Endothelial cell of umbilical vein (primary cell): Measurements from ENCODE around the gene ADAMTS14. TPM values are rescaled to one million over a fixed set of nuclear protein-coding genes. Genes with fewer than 3 reads are reported as not detected.

ENCODE experiments used
- BruUV-seq: library from RNA; stranded (reverse); fragments of 400-500 nt; replicated peaks from 2 replicates; lab custom pipeline; 2021; lab: Mats Ljungman, UMichigan
- CTCF ChIA-PET: fragments of 300-600, 350-600 bp; sonication (Branson Sonifier 250); formaldehyde crosslinking; loops from one replicate; lab custom pipeline; 2021; ENCODE audit warnings: antibody characterized with exemption, inconsistent platforms; lab: Charles Lee
- POLR2A ChIA-PET: fragments of 300-600, 350-600 bp; sonication (Branson Sonifier 250); formaldehyde crosslinking; loops from one replicate; lab custom pipeline; 2021; ENCODE audit warnings: antibody characterized with exemption, inconsistent platforms; lab: Charles Lee
- DNase-seq: peaks from one replicate; pipeline ENCODE4 v3.0.0-alpha.2; 2011; ENCODE audit warnings: low read depth, low spot score
- FAIRE-seq: peaks from 2 replicates; lab custom pipeline; 2011; peaks lifted over from hg19 to GRCh38; lab: Jason Lieb, UNC
- H2AFZ ChIP-seq: 2 replicates; pipeline ENCODE4 v1.6.0; 2012; ENCODE audit warnings: low read depth, low read length, control low read depth, inconsistent platforms
- H3K27ac ChIP-seq: 2 replicates; pipeline ENCODE4 v1.5.1; 2011; ENCODE audit warnings: low read depth, mild to moderate bottlenecking, control low read depth, low read length, moderate library complexity; ENCODE audit not compliant: insufficient read depth
- H3K27me3 ChIP-seq, 2 experiments: 2 replicates each; pipeline versions ENCODE4 v1.6.0 to v1.6.1; 2011; ENCODE audit warnings: low read length in 2 of 2, mixed read lengths in 1 of 2; ENCODE audit not compliant: control insufficient read depth in 2 of 2, insufficient read depth in 2 of 2
- H3K36me3 ChIP-seq, 2 experiments: 2 replicates in 1 of 2; 3 replicates in 1 of 2; pipeline ENCODE4 v1.5.1; 2011; ENCODE audit warnings: low read length in 2 of 2, mild to moderate bottlenecking in 1 of 2, moderate library complexity in 1 of 2; ENCODE audit not compliant: control insufficient read depth in 2 of 2, insufficient read depth in 2 of 2; ENCODE audit errors: extremely low read depth in 1 of 2
- H3K4me1 ChIP-seq: 3 replicates; pipeline ENCODE4 v1.5.1; 2011; ENCODE audit warnings: mild to moderate bottlenecking, low read length; ENCODE audit not compliant: control insufficient read depth, insufficient read depth; ENCODE audit errors: extremely low read depth
- H3K4me2 ChIP-seq: 2 replicates; pipeline ENCODE4 v1.6.1; 2011; ENCODE audit warnings: low read length, control low read depth, mixed read lengths; ENCODE audit not compliant: insufficient read depth
- H3K4me3 ChIP-seq, 3 experiments: fragments of 200-600 bp in 1 of 3; sonication (generic), shearing (Covaris generic) in 1 of 3; replicated peaks in 1 of 3; 2 replicates each; pipeline ENCODE4 v1.5.1; 2011 to 2016; ENCODE audit warnings: control low read depth in 3 of 3, low read length in 3 of 3, mild to moderate bottlenecking in 2 of 3, inconsistent platforms in 1 of 3, low read depth in 1 of 3, moderate library complexity in 1 of 3; ENCODE audit not compliant: insufficient read depth in 1 of 3
- H3K79me2 ChIP-seq: 2 replicates; pipeline ENCODE4 v1.6.0; 2012; ENCODE audit warnings: low read length, inconsistent platforms; ENCODE audit not compliant: control insufficient read depth, insufficient read depth
- H3K9ac ChIP-seq: replicated peaks from 2 replicates; pipeline ENCODE3; 2011; ENCODE audit warnings: low read length, control low read depth; ENCODE audit not compliant: insufficient read depth; ENCODE audit errors: extremely low read depth
- H3K9me1 ChIP-seq: replicated peaks from 3 replicates; pipeline ENCODE4 v1.6.0; 2011; ENCODE audit warnings: mild to moderate bottlenecking, low read length; ENCODE audit not compliant: control insufficient read depth, insufficient read depth; ENCODE audit errors: extremely low read depth
- H3K9me3 ChIP-seq: replicated peaks from 2 replicates; pipeline ENCODE4 v1.5.1; 2012; ENCODE audit warnings: low read length, inconsistent platforms; ENCODE audit not compliant: control insufficient read depth, insufficient read depth
- H4K20me1 ChIP-seq: replicated peaks from 2 replicates; pipeline ENCODE3; 2011; ENCODE audit warnings: mild to moderate bottlenecking, low read length; ENCODE audit not compliant: control insufficient read depth, insufficient read depth; ENCODE audit errors: extremely low read depth
- EZH2 ChIP-seq: IDR thresholded peaks from 2 replicates; pipeline ENCODE4 v1.6.1; 2012; ENCODE audit warnings: borderline replicate concordance, low read depth, mild to moderate bottlenecking, moderate library complexity, low read length, inconsistent platforms; ENCODE audit not compliant: severe bottlenecking
- FOS ChIP-seq: IDR thresholded peaks from 2 replicates; pipeline ENCODE4 v1.6.1; 2011; ENCODE audit warnings: mild to moderate bottlenecking, low read length, moderate library complexity, borderline replicate concordance; ENCODE audit not compliant: insufficient read depth
- GATA2 ChIP-seq: IDR thresholded peaks from 2 replicates; pipeline ENCODE4 v1.7.0; 2011; ENCODE audit warnings: low read depth, mild to moderate bottlenecking, moderate library complexity, mixed read lengths, low read length; ENCODE audit not compliant: insufficient read length, insufficient read depth
- JUN ChIP-seq: IDR thresholded peaks from 2 replicates; pipeline ENCODE4 v1.6.1; 2011; ENCODE audit warnings: borderline replicate concordance, low read depth; ENCODE audit not compliant: insufficient read length, insufficient read depth
- MAX ChIP-seq: IDR thresholded peaks from 2 replicates; pipeline ENCODE4 v1.6.1; 2011; ENCODE audit not compliant: insufficient read depth, insufficient read length
- MYC ChIP-seq: IDR thresholded peaks from one replicate; pipeline ENCODE4 v1.6.1; 2011; ENCODE audit warnings: mild to moderate bottlenecking, low read depth, low read length
- POLR2A ChIP-seq: IDR thresholded peaks from 2 replicates; pipeline ENCODE4 v1.6.1; 2012; ENCODE audit warnings: low read depth, mild to moderate bottlenecking, control low read depth, low read length
- POLR2AphosphoS5 ChIP-seq: IDR thresholded peaks from 2 replicates; pipeline ENCODE4 v1.6.1; 2012; ENCODE audit warnings: low read depth, mild to moderate bottlenecking, control low read depth, low read length, moderate library complexity; ENCODE audit not compliant: insufficient read depth
- dilution Hi-C: fragments of 300-500 bp; cut with MboI; formaldehyde crosslinking; loops from one replicate; pipeline ENCODE4 v1.15.0; 2019; ENCODE audit warnings: low sequenced_read_pairs; ENCODE audit not compliant: extremely low pct_ligation_motif_present
- intact Hi-C: fragments of 100-400 bp; cut with micrococcal nuclease; formaldehyde crosslinking; loops from one replicate; pipeline ENCODE4 v1.10.0; 2022
- polyA plus RNA-seq, 4 experiments: library from polyadenylated mRNA; depleted of rRNA in 3 of 4; stranded (reverse) in 3 of 4; unstranded in 1 of 4; fragments of >200 nt; gene quantifications; 2 replicates each; pipeline versions ENCODE4 v1.2.1 to v1.2.3, GENCODE V29; 2011 to 2012; ENCODE audit warnings: missing spikeins in 1 of 4
- total RNA-seq: library from RNA; stranded (reverse); gene quantifications from 2 replicates; pipeline ENCODE4 v1.2.3, GENCODE V29; 2021
- TF ChIP-seq, protein P1 (sequence below), 2 donors: IDR thresholded peaks; 1 replicate in 1 of 2; 2 replicates in 1 of 2; pipeline ENCODE4 v1.5.1; 2011; ENCODE audit warnings: low read length in 2 of 2, mild to moderate bottlenecking in 2 of 2, moderate library complexity in 2 of 2, control low read depth in 1 of 2, inconsistent platforms in 1 of 2, low read depth in 1 of 2; ENCODE audit not compliant: insufficient read depth in 1 of 2; ENCODE audit errors: extremely low read depth in 1 of 2

ADAMTS14 gene
- total and polyA plus RNA-seq, 2 donors (not counting 3 experiments of a cell fraction or from before 2014, with no cell fraction given) = not detected

GRCh38 chr10:70659306-70659705, 13.0 kb upstream of the ADAMTS14 start:
- TF ChIP-seq POLR2AphosphoS5 (no peak), POLR2A (no peak), MAX (no peak), JUN (no peak), MYC (no peak), FOS (no peak), GATA2 (no peak), EZH2 (no peak)
- TF ChIP-seq, protein P1, sequence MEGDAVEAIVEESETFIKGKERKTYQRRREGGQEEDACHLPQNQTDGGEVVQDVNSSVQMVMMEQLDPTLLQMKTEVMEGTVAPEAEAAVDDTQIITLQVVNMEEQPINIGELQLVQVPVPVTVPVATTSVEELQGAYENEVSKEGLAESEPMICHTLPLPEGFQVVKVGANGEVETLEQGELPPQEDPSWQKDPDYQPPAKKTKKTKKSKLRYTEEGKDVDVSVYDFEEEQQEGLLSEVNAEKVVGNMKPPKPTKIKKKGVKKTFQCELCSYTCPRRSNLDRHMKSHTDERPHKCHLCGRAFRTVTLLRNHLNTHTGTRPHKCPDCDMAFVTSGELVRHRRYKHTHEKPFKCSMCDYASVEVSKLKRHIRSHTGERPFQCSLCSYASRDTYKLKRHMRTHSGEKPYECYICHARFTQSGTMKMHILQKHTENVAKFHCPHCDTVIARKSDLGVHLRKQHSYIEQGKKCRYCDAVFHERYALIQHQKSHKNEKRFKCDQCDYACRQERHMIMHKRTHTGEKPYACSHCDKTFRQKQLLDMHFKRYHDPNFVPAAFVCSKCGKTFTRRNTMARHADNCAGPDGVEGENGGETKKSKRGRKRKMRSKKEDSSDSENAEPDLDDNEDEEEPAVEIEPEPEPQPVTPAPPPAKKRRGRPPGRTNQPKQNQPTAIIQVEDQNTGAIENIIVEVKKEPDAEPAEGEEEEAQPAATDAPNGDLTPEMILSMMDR (IDR thresholded peaks at IDR 0.05; ENCODE audit: extremely low read depth in 1 of 2, insufficient read depth in 1 of 2, low read depth in 1 of 2, low read length in 2 of 2) = no peak
- Histone ChIP-seq H3K9me3 (no peaks in the 10 kb centered on the region), H3K27me3 (peaks cover 3 to 11% of the 10 kb centered on the region in 2 experiments), H3K4me3 (no peak overlapping the region), H2AFZ (no peak overlapping the region), H3K9me1 (no peaks in the 10 kb centered on the region), H3K79me2 (no peaks in the 10 kb centered on the region), H3K36me3 (no peaks in the 10 kb centered on the region), H3K4me2 (no peak overlapping the region), H3K9ac (no peak overlapping the region), H4K20me1 (no peaks in the 10 kb centered on the region), H3K27ac (no peak overlapping the region), H3K4me1 (no peaks in the 10 kb centered on the region)
- dilution Hi-C loops (no loop called here), intact Hi-C loops (no loop called here)
- no TSS peak for BruUV-seq
- ChIA-PET POLR2A (no interaction called here), CTCF (no interaction called here)
- FAIRE-seq (no peak), DNase-seq (no peak)
